ENCODE measurements around the gene FAF1. TPM values are rescaled to one million over a fixed set of nuclear protein-coding genes. Genes with fewer than 3 reads are reported as not detected.

FAF1 gene
- total RNA-seq, 1 experiment from 2014 or later: 73.2 TPM

GRCh38 chr1:50774759-50775351 lies 185.2 kb downstream of the FAF1 start:
- no peak overlapping the region for H3K27ac ChIP-seq (ENCODE audit: low read depth, low read length)
- H3K27me3 ChIP-seq (ENCODE audit: insufficient read depth, low read length): no peaks in the 10 kb centered on the region
- H3K79me2 ChIP-seq (ENCODE audit: insufficient read depth, low read length): peaks cover 32% of the 10 kb centered on the region; the same call in 1 of the 2 replicates
- ChIA-PET POLR2A (no interaction called here), RAD21 (ENCODE audit: low non-redundant PET in 1 of 2, low total read pairs in 2 of 2, uncharacterized antibody in 2 of 2, unreplicated experiment in 2 of 2) (interaction anchor here in 1 of 2 experiments (1.5 kb wide), 1 partner anchor 415 kb away, joined by 4 read pairs; no protein-coding TSS in a partner anchor), CTCF (interaction anchor here (0.7 to 3.0 kb wide), 14 partner anchors 8 to 415 kb away, joined by 3 to 36 read pairs (median 4); no protein-coding TSS in a partner anchor)
- intact Hi-C loops (cut with micrococcal nuclease): loop anchor here (1.0 to 5.0 kb wide), 4 partner anchors 154 to 417 kb away; no protein-coding TSS in a partner anchor
- no peak overlapping the region for H3K4me3 ChIP-seq (replicated peaks in 1 of 2; ENCODE audit: low read depth in 1 of 2, low read length in 2 of 2)
- DNase-seq (ENCODE audit: low read depth, low spot score) (peak; percentile 48), ATAC-seq (peak; percentile 59; the same call in 1 of the 2 replicates)
- no peak overlapping the region for H3K4me2 ChIP-seq (ENCODE audit: low read length)
- H3K36me3 ChIP-seq (ENCODE audit: control insufficient read depth in 1 of 2, insufficient read depth in 2 of 2, low read length in 2 of 2): no peaks in the 10 kb centered on the region
- H3K9me3 ChIP-seq (ENCODE audit: control insufficient read depth in 1 of 2, insufficient read depth in 1 of 2, low read depth in 1 of 2, low read length in 2 of 2): no peaks in the 10 kb centered on the region
- H2AFZ ChIP-seq (ENCODE audit: low read depth, low read length, poor library complexity, severe bottlenecking): no peak overlapping the region
- no peaks in the 10 kb centered on the region for H3K9me2 ChIP-seq (ENCODE audit: insufficient read depth)
- H3K9ac ChIP-seq (ENCODE audit: low read length): no peak overlapping the region
- BruUV-seq (replicated peaks): no TSS peak
- H4K20me1 ChIP-seq (ENCODE audit: insufficient read depth): peaks cover 9% of the 10 kb centered on the region; the same call in 1 of the 2 replicates
- H3K4me1 ChIP-seq (ENCODE audit: control insufficient read depth in 1 of 2, insufficient read depth in 2 of 2, low read length in 2 of 2): no peaks in the 10 kb centered on the region
- TF ChIP-seq CTCF (IDR thresholded peaks at IDR 0.05 in 2 of 3, conservative IDR thresholded peaks at IDR 0.05 in 1 of 3; ENCODE audit: borderline replicate concordance in 1 of 3, insufficient read depth in 1 of 3, low read depth in 2 of 3, low read length in 2 of 3) (peak; percentile 60 to 71 (median 68)), RAD21 (IDR thresholded peaks at IDR 0.05; ENCODE audit: low read depth) (peak; percentile 77), CBX3 (IDR thresholded peaks at IDR 0.05; ENCODE audit: low read depth) (no peak), FOSL1 (IDR thresholded peaks at IDR 0.05; ENCODE audit: low read depth) (no peak)

GRCh38 chr1:50766688-50767087 lies 193.4 kb downstream of the FAF1 start:
- Histone ChIP-seq H3K27me3 (ENCODE audit: insufficient read depth, low read length) (no peaks in the 10 kb centered on the region), H3K27ac (ENCODE audit: low read depth, low read length) (no peak overlapping the region), H4K20me1 (ENCODE audit: insufficient read depth) (peaks cover 5% of the 10 kb centered on the region; the same call in 1 of the 2 replicates), H2AFZ (ENCODE audit: low read depth, low read length, poor library complexity, severe bottlenecking) (no peak overlapping the region), H3K4me3 (replicated peaks in 1 of 2; ENCODE audit: low read depth in 1 of 2, low read length in 2 of 2) (no peak overlapping the region), H3K4me2 (ENCODE audit: low read length) (no peak overlapping the region), H3K36me3 (ENCODE audit: control insufficient read depth in 1 of 2, insufficient read depth in 2 of 2, low read length in 2 of 2) (no peaks in the 10 kb centered on the region), H3K4me1 (ENCODE audit: control insufficient read depth in 1 of 2, insufficient read depth in 2 of 2, low read length in 2 of 2) (no peaks in the 10 kb centered on the region), H3K79me2 (ENCODE audit: insufficient read depth, low read length) (peaks cover 62% of the 10 kb centered on the region), H3K9me3 (ENCODE audit: control insufficient read depth in 1 of 2, insufficient read depth in 1 of 2, low read depth in 1 of 2, low read length in 2 of 2) (no peaks in the 10 kb centered on the region), H3K9me2 (ENCODE audit: insufficient read depth) (no peaks in the 10 kb centered on the region), H3K9ac (ENCODE audit: low read length) (no peak overlapping the region)
- ChIA-PET POLR2A (no interaction called here), RAD21 (ENCODE audit: low non-redundant PET in 1 of 2, low total read pairs in 2 of 2, uncharacterized antibody in 2 of 2, unreplicated experiment in 2 of 2) (no interaction called here), CTCF (interaction anchor here (0.9 kb wide), 1 partner anchor 8 kb away, joined by 4 read pairs; no protein-coding TSS in a partner anchor)
- ATAC-seq: no peak
- no peak for DNase-seq (ENCODE audit: low read depth, low spot score)
- BruUV-seq (replicated peaks): no TSS peak
- intact Hi-C loops (cut with micrococcal nuclease): no loop called here
- no peak for TF ChIP-seq SIN3A (IDR thresholded peaks at IDR 0.05; ENCODE audit: low read depth)
- TF ChIP-seq MAX (IDR thresholded peaks at IDR 0.05): no peak
- no peak for TF ChIP-seq ZBTB33 (IDR thresholded peaks at IDR 0.05; ENCODE audit: extremely low read depth, insufficient replicate concordance, low read length)
- TF ChIP-seq ZFX (IDR thresholded peaks at IDR 0.05): no peak
- no peak for TF ChIP-seq REST (IDR thresholded peaks at IDR 0.05; ENCODE audit: low read depth)
- TF ChIP-seq TCF7L2 (IDR thresholded peaks at IDR 0.05; ENCODE audit: borderline replicate concordance, extremely low read depth, insufficient read depth, insufficient read length): no peak
- TF ChIP-seq CBX3 (IDR thresholded peaks at IDR 0.05; ENCODE audit: low read depth): no peak
- TF ChIP-seq EGR1 (IDR thresholded peaks at IDR 0.05; ENCODE audit: low read depth): no peak
